Measurements from ENCODE around the gene PPP4R4. TPM values are rescaled to one million over a fixed set of nuclear protein-coding genes. Genes with fewer than 3 reads are reported as not detected.

PPP4R4 gene
- total and polyA plus RNA-seq, 2 of the 4 experiments (the other 2 are of a cell fraction) = 0.17 to 0.36 TPM

DNA sequence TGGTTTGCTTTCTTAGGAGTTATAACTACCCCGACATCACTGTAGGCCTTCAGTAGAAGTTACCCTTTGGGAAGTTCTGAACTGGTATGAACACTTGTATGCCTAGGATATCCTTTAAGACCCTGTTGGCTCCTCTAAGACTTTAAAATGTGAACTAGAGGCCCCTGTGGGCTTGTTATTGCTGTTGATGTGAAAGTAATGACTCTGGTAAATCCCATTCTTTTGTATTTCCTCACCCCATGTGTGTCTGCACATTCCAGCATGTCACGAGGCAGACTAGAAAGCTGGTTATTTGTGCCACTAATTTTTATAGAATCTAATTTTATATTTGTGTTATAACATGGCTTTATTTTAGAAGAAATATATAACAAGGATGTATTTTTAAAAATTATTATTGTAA, 70.1 kb downstream of the PPP4R4 start:
- H2AFZ ChIP-seq (replicated peaks; ENCODE audit: low read length, poor library complexity) = no peak overlapping the region
- intact Hi-C loops (cut with micrococcal nuclease) = no loop called here
- H3K9me3 ChIP-seq (ENCODE audit: control insufficient read depth, insufficient read depth, low read length) = no peaks in the 10 kb centered on the region
- BruUV-seq (replicated peaks) = no TSS peak
- H3K14ac ChIP-seq (replicated peaks; ENCODE audit: low read depth, low read length) = no peak overlapping the region
- H2BK5ac ChIP-seq (ENCODE audit: low read depth, low read length, poor library complexity, severe bottlenecking) = no peak overlapping the region
- dilution Hi-C loops (cut with HindIII; ENCODE audit: low sequenced_read_pairs, unreplicated experiment) = no loop called here
- no peak overlapping the region for H2AK5ac ChIP-seq (ENCODE audit: low read depth, low read length)
- POLR2A ChIA-PET (ENCODE audit: unreplicated experiment) = no interaction called here
- no peak overlapping the region for H2AK9ac ChIP-seq (replicated peaks; ENCODE audit: low read depth, low read length, poor library complexity)
- no peaks in the 10 kb centered on the region for H3K9me1 ChIP-seq (ENCODE audit: insufficient read depth, low read length)
- H3K27me3 ChIP-seq (ENCODE audit: control insufficient read depth, insufficient read depth, low read length) = no peaks in the 10 kb centered on the region
- CTCF ChIA-PET = no interaction called here
- no peak overlapping the region for H4K5ac ChIP-seq (ENCODE audit: low read depth, low read length)
- no peak overlapping the region for H3K4me2 ChIP-seq (ENCODE audit: low read depth, low read length)
- no peak overlapping the region for H4K91ac ChIP-seq (ENCODE audit: insufficient read depth, low read depth, low read length)
- no peaks in the 10 kb centered on the region for H4K20me1 ChIP-seq (ENCODE audit: insufficient read depth, low read length)
- no peak overlapping the region for H3K56ac ChIP-seq (ENCODE audit: extremely low read depth, insufficient read depth, low read length)
- no peak overlapping the region for H4K8ac ChIP-seq (ENCODE audit: low read depth in 2 of 2, low read length in 2 of 2)
- DNase-seq (no peak), ATAC-seq (ENCODE audit: low read depth) (no peak)
- H3K9ac ChIP-seq (ENCODE audit: low read depth, low read length) = no peak overlapping the region
- no CpG with 5 or more reads among the region's 2 CpGs for WGBS, 2 experiments (ENCODE audit: extremely low coverage in 2 of 2, insufficient read length in 1 of 2)
- H2BK120ac ChIP-seq (ENCODE audit: low read depth, low read length) = no peak overlapping the region
- H2BK20ac ChIP-seq (ENCODE audit: low read depth, low read length) = no peak overlapping the region
- in situ Hi-C loops (cut with MboI; ENCODE audit: low sequenced_read_pairs) = no loop called here
- no peak overlapping the region for H3K4me3 ChIP-seq (ENCODE audit: insufficient read depth, low read depth, low read length)
- no peak overlapping the region for H2BK15ac ChIP-seq (ENCODE audit: low read depth, low read length)
- no peaks in the 10 kb centered on the region for H3K79me1 ChIP-seq (ENCODE audit: low read depth in 1 of 2, low read length in 2 of 2)
- no peak overlapping the region for H3K23ac ChIP-seq (ENCODE audit: low read depth, low read length)
- no peaks in the 10 kb centered on the region for H3K4me1 ChIP-seq (ENCODE audit: control insufficient read depth, insufficient read depth, low read length)
- H3K18ac ChIP-seq (ENCODE audit: low read depth, low read length) = no peak overlapping the region
- TF ChIP-seq, protein P1, sequence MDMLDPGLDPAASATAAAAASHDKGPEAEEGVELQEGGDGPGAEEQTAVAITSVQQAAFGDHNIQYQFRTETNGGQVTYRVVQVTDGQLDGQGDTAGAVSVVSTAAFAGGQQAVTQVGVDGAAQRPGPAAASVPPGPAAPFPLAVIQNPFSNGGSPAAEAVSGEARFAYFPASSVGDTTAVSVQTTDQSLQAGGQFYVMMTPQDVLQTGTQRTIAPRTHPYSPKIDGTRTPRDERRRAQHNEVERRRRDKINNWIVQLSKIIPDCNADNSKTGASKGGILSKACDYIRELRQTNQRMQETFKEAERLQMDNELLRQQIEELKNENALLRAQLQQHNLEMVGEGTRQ (IDR thresholded peaks at IDR 0.05; ENCODE audit: low read depth, low read length) = no peak
- no peak for TF ChIP-seq POLR2A (IDR thresholded peaks at IDR 0.05; ENCODE audit: low read depth, low read length)
- no peak for TF ChIP-seq BHLHE40 (IDR thresholded peaks at IDR 0.05; ENCODE audit: low read depth, low read length)
- no peak for TF ChIP-seq MXI1 (IDR thresholded peaks at IDR 0.05; ENCODE audit: borderline replicate concordance, low read depth, low read length)
- TF ChIP-seq MAZ (IDR thresholded peaks at IDR 0.05; ENCODE audit: borderline replicate concordance, low read depth, low read length) = no peak
- TF ChIP-seq NFE2L2 (IDR thresholded peaks at IDR 0.05; ENCODE audit: low read depth, low read length) = no peak
- no peak for TF ChIP-seq RCOR1 (IDR thresholded peaks at IDR 0.05; ENCODE audit: insufficient replicate concordance, low read length)
- TF ChIP-seq MAFK (IDR thresholded peaks at IDR 0.05; ENCODE audit: low read depth, low read length) = no peak
- TF ChIP-seq, protein P2, sequence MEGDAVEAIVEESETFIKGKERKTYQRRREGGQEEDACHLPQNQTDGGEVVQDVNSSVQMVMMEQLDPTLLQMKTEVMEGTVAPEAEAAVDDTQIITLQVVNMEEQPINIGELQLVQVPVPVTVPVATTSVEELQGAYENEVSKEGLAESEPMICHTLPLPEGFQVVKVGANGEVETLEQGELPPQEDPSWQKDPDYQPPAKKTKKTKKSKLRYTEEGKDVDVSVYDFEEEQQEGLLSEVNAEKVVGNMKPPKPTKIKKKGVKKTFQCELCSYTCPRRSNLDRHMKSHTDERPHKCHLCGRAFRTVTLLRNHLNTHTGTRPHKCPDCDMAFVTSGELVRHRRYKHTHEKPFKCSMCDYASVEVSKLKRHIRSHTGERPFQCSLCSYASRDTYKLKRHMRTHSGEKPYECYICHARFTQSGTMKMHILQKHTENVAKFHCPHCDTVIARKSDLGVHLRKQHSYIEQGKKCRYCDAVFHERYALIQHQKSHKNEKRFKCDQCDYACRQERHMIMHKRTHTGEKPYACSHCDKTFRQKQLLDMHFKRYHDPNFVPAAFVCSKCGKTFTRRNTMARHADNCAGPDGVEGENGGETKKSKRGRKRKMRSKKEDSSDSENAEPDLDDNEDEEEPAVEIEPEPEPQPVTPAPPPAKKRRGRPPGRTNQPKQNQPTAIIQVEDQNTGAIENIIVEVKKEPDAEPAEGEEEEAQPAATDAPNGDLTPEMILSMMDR (conservative IDR thresholded peaks at IDR 0.05; ENCODE audit: low read depth, low read length) = no peak
- no peak for TF ChIP-seq CHD1 (IDR thresholded peaks at IDR 0.05; ENCODE audit: low read depth, low read length)
- no peak for TF ChIP-seq SMC3 (IDR thresholded peaks at IDR 0.05; ENCODE audit: low read depth, low read length)
- no peak overlapping the region for H3K27ac ChIP-seq (ENCODE audit: insufficient read depth, low read length)
- H3K36me3 ChIP-seq (ENCODE audit: control insufficient read depth, insufficient read depth, low read length) = no peaks in the 10 kb centered on the region
- no peak overlapping the region for H3K4ac ChIP-seq (ENCODE audit: low read depth, low read length)

Measured in IMR-90 (cell line).